ENCODE measurements around the gene ABHD12.

DNA sequence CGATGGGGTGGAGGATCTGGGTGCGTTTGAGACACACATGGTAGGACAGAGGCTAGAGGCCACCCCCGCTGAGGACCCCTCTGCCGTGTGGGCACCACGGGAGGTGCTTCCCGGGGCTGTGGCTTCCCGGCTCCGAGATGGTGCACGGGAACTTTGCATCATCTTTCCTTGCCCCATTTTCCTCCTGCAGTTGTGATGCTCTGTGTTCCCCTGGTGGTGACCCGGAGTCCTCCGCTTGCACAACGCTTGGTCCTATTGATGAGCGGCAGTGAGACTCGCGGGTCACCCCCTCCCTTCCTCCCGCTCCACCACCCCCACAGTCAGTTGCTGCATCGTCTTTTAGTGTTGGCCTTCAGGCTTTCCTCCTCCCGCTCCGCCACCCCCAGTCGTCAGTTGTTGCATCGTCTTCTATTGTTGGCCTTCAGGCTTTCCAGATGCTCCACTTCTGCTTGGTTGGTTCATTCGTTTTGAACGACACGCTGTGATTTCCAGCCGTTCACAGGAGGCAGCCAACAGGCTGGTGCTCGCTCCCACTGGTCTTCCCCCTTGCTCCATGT lies 105.5 kb downstream of the ABHD12 start:
- no peak for TF ChIP-seq POLR2A (IDR thresholded peaks at IDR 0.05)
- TF ChIP-seq, protein P1, sequence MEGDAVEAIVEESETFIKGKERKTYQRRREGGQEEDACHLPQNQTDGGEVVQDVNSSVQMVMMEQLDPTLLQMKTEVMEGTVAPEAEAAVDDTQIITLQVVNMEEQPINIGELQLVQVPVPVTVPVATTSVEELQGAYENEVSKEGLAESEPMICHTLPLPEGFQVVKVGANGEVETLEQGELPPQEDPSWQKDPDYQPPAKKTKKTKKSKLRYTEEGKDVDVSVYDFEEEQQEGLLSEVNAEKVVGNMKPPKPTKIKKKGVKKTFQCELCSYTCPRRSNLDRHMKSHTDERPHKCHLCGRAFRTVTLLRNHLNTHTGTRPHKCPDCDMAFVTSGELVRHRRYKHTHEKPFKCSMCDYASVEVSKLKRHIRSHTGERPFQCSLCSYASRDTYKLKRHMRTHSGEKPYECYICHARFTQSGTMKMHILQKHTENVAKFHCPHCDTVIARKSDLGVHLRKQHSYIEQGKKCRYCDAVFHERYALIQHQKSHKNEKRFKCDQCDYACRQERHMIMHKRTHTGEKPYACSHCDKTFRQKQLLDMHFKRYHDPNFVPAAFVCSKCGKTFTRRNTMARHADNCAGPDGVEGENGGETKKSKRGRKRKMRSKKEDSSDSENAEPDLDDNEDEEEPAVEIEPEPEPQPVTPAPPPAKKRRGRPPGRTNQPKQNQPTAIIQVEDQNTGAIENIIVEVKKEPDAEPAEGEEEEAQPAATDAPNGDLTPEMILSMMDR (IDR thresholded peaks at IDR 0.05 in 4 of 5, conservative IDR thresholded peaks at IDR 0.05 in 1 of 5), result no peak
